ENCODE data around the gene DNAH6.

- TF ChIP-seq POLR2A (IDR thresholded peaks at IDR 0.05; ENCODE audit: borderline replicate concordance, extremely low read depth, insufficient read depth, insufficient read length) (no peak), YY1 (IDR thresholded peaks at IDR 0.05; ENCODE audit: extremely low read depth, insufficient replicate concordance, low read depth, low read length) (no peak), POLR2AphosphoS5 (IDR thresholded peaks at IDR 0.05; ENCODE audit: low read depth, low read length) (no peak), CTCF (IDR thresholded peaks at IDR 0.05 in 2 of 3, conservative IDR thresholded peaks at IDR 0.05 in 1 of 3; ENCODE audit: borderline replicate concordance in 1 of 3, insufficient read depth in 1 of 3, low read depth in 2 of 3, low read length in 2 of 3) (no peak), JUND (IDR thresholded peaks at IDR 0.05) (no peak), ATF3 (IDR thresholded peaks at IDR 0.05) (no peak), ZFX (IDR thresholded peaks at IDR 0.05) (no peak), ZBTB33 (IDR thresholded peaks at IDR 0.05; ENCODE audit: extremely low read depth, insufficient replicate concordance, low read length) (no peak), SIN3A (IDR thresholded peaks at IDR 0.05; ENCODE audit: low read depth) (no peak), EZH2 (IDR thresholded peaks at IDR 0.05) (no peak), RAD21 (IDR thresholded peaks at IDR 0.05; ENCODE audit: low read depth) (no peak), ZNF274 (IDR thresholded peaks at IDR 0.05; ENCODE audit: low read depth, low read length) (no peak), SP1 (IDR thresholded peaks at IDR 0.05; ENCODE audit: low read depth) (peak; percentile 21; the same call in 1 of the 2 replicates), REST (IDR thresholded peaks at IDR 0.05; ENCODE audit: low read depth) (no peak)
Measured at GRCh38 chr2:84527137-84528129, 11.1 kb downstream of the DNAH6 start.
